Astrocyte of the cerebellum (primary cell): Measurements from ENCODE around the gene ZNF76.

Source experiments
- DNase-seq: peaks from one replicate; pipeline ENCODE4 v3.0.0-alpha.2; 2011; ENCODE audit warnings: low read depth
- H3K4me3 ChIP-seq: 2 replicates; pipeline ENCODE4 v1.5.1; 2011; ENCODE audit warnings: mild to moderate bottlenecking, low read depth, low read length, moderate library complexity
- CTCF ChIP-seq: IDR thresholded peaks from 2 replicates; pipeline ENCODE4 v1.5.1; 2012; ENCODE audit warnings: low read length, low read depth, moderate library complexity, mild to moderate bottlenecking; ENCODE audit errors: missing control alignments
- in situ Hi-C: cut with HindIII; loops from 2 replicates; pipeline ENCODE4 v1.10.0; 2017; ENCODE audit warnings: low sequenced_read_pairs

The ZNF76 gene

DNA sequence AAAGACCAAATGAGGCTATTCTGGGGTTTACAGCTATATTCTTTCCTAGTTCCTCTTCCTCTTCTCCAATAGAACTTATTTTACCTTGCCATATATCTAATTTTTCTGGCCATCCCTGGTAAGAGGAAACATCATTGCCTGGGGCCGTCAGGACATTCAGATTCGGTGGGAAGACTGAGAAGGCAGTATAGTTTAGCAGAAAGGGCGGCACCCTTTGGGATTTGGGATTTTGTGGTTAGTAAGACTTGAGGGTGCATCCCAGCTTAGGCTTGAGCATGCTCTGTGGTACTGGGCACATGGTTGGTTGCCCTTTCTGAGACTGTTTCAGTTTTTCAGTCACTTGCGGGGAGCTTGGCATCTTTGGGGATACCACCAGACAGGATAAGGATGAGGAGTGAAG, 24.6 kb upstream of the ZNF76 start:
- no peak for DNase-seq
- in situ Hi-C loops: no loop called here
- TF ChIP-seq CTCF: no peak
- no peak overlapping the region for H3K4me3 ChIP-seq

DNA sequence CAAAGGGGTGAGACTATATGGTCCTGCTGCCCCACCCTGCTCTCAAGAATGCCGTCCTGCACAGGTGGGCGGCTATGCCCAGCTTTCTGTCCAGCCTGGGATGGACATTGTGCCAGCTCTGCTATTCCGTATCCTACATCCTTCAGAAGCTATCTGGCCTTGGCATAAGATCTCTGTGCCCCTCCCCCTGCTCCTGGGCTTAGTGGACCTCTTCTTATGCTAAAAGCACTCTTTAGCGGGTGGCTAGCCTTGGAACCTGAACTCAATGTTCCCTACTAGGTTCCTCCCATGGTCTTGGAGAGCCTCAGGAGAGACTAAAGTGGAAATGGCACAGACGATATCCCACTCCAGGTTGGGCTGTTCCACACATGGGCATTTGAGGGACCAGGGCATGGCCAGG, 23.3 kb upstream of the ZNF76 start:
- TF ChIP-seq CTCF: no peak
- no peak for DNase-seq
- H3K4me3 ChIP-seq: no peak overlapping the region
- in situ Hi-C loops: no loop called here

GRCh38 chr6:35237476-35237875, 22.1 kb upstream of the ZNF76 start:
- DNase-seq: no peak
- in situ Hi-C loops: no loop called here
- TF ChIP-seq CTCF: no peak
- H3K4me3 ChIP-seq: no peak overlapping the region

GRCh38 chr6:35238843-35239289, 20.7 kb upstream of the ZNF76 start:
- in situ Hi-C loops: no loop called here
- no peak for DNase-seq
- H3K4me3 ChIP-seq: no peak overlapping the region
- no peak for TF ChIP-seq CTCF

DNA sequence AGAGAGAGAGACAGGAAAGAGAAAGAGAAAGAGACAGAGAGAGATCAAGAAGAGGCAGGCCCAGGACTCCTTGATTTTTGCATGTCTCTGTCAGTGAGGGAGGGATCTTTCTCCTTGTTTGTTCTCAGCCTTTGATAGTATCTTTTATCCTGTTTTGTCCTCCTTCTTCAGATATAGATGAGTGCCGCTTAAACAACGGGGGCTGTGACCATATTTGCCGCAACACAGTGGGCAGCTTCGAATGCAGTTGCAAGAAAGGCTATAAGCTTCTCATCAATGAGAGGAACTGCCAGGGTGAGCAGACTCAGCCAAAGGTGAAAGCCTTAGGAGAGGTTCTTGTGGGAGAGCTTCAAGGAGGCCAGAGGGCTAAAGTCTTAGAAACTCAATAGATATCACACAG, 20.0 kb upstream of the ZNF76 start:
- DNase-seq: no peak
- no peak for TF ChIP-seq CTCF
- in situ Hi-C loops: no loop called here
- H3K4me3 ChIP-seq: no peak overlapping the region

- peak; percentile 31 for DNase-seq
- peak; percentile 98 for TF ChIP-seq CTCF
- in situ Hi-C loops: loop anchor here (5.0 kb wide), 1 partner anchor 94 kb away; no protein-coding TSS in a partner anchor
- H3K4me3 ChIP-seq: no peak overlapping the region
Observed at GRCh38 chr6:35240838-35241801, 18.4 kb upstream of the ZNF76 start.
